Peyer's patch (tissue), 4 donors: ENCODE measurements around the gene RAB40A.
"Not testable (repeated sequence)": the region's sequence is repeated elsewhere in the genome, so short reads cannot be mapped to it uniquely, and the experiment has no call there.

Source experiments
- POLR2A ChIP-seq, 2 donors: fragments of 450-650 bp; IDR thresholded peaks; one replicate each; pipeline ENCODE4 v1.5.1; 2017; ENCODE audit warnings: antibody characterized with exemption in 2 of 2, mild to moderate bottlenecking in 2 of 2, moderate library complexity in 2 of 2
- TF ChIP-seq, protein P1 (sequence below), 6 experiments: fragments of 450-650 bp in 4 of 6; fragments of 200-600 bp in 2 of 6; sonication (generic) in 1 of 6; IDR thresholded peaks; one replicate each; pipeline ENCODE4 v1.5.1; 2017 to 2019; ENCODE audit warnings: antibody characterized with exemption in 6 of 6, mild to moderate bottlenecking in 3 of 6, moderate library complexity in 1 of 6

DNA sequence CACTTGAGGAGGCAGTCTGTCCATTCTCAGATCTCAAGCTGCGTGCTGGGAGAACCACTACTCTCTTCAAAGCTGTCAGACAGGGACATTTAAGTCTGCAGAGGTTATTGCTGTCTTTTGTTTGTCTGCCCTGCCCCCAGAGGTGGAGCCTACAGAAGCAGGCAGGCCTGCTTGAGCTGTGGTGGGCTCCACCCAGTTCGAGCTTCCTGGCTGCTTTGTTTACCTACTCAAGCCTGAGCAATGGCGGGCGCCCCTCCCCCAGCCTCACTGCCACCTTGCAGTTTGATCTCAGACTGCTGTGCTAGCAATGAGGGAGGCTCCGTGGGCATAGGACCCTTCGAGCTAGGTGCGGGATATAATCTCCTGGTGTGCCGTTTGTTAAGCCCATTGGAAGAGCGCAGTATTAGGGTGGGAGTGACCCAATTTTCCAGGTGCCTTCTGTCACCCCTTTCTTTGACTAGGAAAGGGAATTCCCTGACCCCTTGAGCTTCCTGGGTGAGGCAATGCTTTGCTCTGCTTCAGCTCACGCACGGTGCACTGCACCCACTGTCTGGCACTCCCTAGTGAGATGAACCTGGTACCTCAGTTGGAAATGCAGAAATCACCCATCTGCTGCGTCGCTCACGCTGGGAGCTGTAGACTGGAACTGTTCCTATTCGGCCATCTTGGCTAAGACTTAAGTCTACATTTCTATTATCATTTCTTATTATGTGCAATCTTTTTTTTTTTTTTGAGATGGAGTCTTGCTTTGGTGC is 59.1 kb downstream of the RAB40A start:
- TF ChIP-seq, protein P1, sequence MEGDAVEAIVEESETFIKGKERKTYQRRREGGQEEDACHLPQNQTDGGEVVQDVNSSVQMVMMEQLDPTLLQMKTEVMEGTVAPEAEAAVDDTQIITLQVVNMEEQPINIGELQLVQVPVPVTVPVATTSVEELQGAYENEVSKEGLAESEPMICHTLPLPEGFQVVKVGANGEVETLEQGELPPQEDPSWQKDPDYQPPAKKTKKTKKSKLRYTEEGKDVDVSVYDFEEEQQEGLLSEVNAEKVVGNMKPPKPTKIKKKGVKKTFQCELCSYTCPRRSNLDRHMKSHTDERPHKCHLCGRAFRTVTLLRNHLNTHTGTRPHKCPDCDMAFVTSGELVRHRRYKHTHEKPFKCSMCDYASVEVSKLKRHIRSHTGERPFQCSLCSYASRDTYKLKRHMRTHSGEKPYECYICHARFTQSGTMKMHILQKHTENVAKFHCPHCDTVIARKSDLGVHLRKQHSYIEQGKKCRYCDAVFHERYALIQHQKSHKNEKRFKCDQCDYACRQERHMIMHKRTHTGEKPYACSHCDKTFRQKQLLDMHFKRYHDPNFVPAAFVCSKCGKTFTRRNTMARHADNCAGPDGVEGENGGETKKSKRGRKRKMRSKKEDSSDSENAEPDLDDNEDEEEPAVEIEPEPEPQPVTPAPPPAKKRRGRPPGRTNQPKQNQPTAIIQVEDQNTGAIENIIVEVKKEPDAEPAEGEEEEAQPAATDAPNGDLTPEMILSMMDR (IDR thresholded peaks at IDR 0.05) = not testable (repeated sequence)
- TF ChIP-seq POLR2A (IDR thresholded peaks at IDR 0.05) = not testable (repeated sequence)
